A673 (cell line): ENCODE results near the gene TFCP2L1.

ENCODE experiments used
- CTCF ChIP-seq: fragments of 300-800, 200-600 bp; sonication (generic); conservative IDR thresholded peaks from 2 replicates; pipeline ENCODE4 v1.5.1; 2017; ENCODE audit warnings: low read depth, mild to moderate bottlenecking, antibody characterized with exemption, low read length, moderate library complexity, mixed read lengths
- EZH2 ChIP-seq: fragments of 200-600 bp; sonication (generic); IDR thresholded peaks from 2 replicates; pipeline ENCODE4 v1.6.1; 2017; ENCODE audit warnings: borderline replicate concordance, low read depth, mild to moderate bottlenecking, mixed read lengths, antibody characterized with exemption, low read length; ENCODE audit not compliant: poor library complexity, severe bottlenecking

DNA sequence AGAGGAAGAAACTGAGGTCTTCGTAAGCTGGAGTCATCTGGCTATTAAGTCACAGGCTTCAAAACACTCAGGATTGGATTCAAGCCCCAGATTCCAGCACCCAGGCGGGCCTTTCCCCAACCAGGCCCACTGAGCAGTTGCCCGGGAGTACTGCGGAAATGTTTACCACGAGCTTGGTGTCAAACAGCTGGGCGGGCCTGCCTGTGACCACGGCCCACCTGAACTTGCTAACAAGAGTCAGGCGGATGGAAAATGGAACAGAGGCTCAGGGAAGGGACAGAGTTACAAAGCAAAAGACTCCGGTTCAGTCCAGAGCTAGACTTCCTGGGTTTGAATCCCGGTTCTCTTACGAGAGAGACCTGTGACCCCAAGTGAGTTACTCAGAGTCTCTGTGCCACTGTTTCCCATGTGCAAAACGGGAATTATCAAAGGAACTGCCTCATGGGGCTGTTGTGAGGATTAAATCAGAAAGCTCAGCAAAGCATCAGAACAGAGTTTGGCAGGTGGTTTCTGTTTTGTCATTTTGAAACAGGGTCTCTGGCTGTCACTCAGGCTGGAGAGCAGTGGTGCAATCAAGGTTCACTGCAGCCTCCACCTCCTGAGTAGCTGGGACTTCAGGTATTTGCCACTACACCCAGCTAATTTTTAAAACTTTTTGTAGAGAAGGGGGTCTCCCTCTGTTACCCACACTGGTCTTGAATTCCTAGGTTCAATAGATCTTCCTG is 49.0 kb upstream of the TFCP2L1 start:
- TF ChIP-seq EZH2 (no peak), CTCF (no peak)
